Activated naive CD4-positive, alpha-beta T cell treated with anti-CD3 and anti-CD28 coated beads, Interleukin-2, amount 10 ng/mL, durations not matched to agents 7 days and 5 days (primary cell): ENCODE measurements around the gene INTS6.

Experiments used
- CTCF ChIA-PET: fragments of 350-600 bp; sonication (Branson Sonifier 250); formaldehyde crosslinking; loops from one replicate; lab custom pipeline; 2021; ENCODE audit warnings: antibody characterized with exemption; lab: Charles Lee
- DNase-seq: peaks from one replicate; pipeline ENCODE4 v3.0.0-alpha.2; 2020
- H3K27ac Mint-ChIP-seq: one replicate; pipeline ENCODE4 v1.8.0; 2021; ENCODE audit warnings: mild to moderate bottlenecking, moderate library complexity, mixed read lengths
- H3K27me3 Mint-ChIP-seq: one replicate; pipeline ENCODE4 v1.8.0; 2021; ENCODE audit warnings: mild to moderate bottlenecking, mixed read lengths
- H3K36me3 Mint-ChIP-seq: one replicate; pipeline ENCODE4 v1.8.0; 2021; ENCODE audit warnings: mixed read lengths
- H3K4me1 Mint-ChIP-seq: one replicate; pipeline ENCODE4 v1.8.0; 2021; ENCODE audit warnings: mixed read lengths
- H3K4me3 Mint-ChIP-seq: one replicate; pipeline ENCODE4 v1.8.0; 2021; ENCODE audit warnings: mild to moderate bottlenecking, moderate library complexity, mixed read lengths
- H3K9me3 Mint-ChIP-seq: one replicate; pipeline ENCODE4 v1.8.0; 2021; ENCODE audit warnings: mixed read lengths

INTS6 gene

GRCh38 chr13:51336746-51337145 is 116.1 kb downstream of the INTS6 start:
- Mint-ChIP-seq H3K36me3 (no peaks in the 10 kb centered on the region), H3K27me3 (peaks cover 4% of the 10 kb centered on the region), H3K27ac (no peak overlapping the region), H3K4me1 (peaks cover 11% of the 10 kb centered on the region), H3K9me3 (no peaks in the 10 kb centered on the region), H3K4me3 (no peak overlapping the region)
- no peak for DNase-seq
- CTCF ChIA-PET = interaction anchor here (1.2 kb wide), 1 partner anchor 15 kb away, joined by 3 read pairs; no protein-coding TSS in a partner anchor

- peaks cover 18% of the 10 kb centered on the region for H3K4me1 Mint-ChIP-seq
- H3K4me3 Mint-ChIP-seq = no peak overlapping the region
- no peak overlapping the region for H3K27ac Mint-ChIP-seq
- no peaks in the 10 kb centered on the region for H3K27me3 Mint-ChIP-seq
- no peaks in the 10 kb centered on the region for H3K36me3 Mint-ChIP-seq
- H3K9me3 Mint-ChIP-seq = no peaks in the 10 kb centered on the region
- DNase-seq = no peak
- CTCF ChIA-PET = interaction anchor here (1.3 to 1.6 kb wide), 3 partner anchors 10 to 209 kb away, joined by 4 to 5 read pairs (median 4); no protein-coding TSS in a partner anchor
Measured at GRCh38 chr13:51333826-51334225, 119.0 kb downstream of the INTS6 start.

- Mint-ChIP-seq H3K9me3 (no peaks in the 10 kb centered on the region), H3K27me3 (no peaks in the 10 kb centered on the region), H3K4me1 (peaks cover 18% of the 10 kb centered on the region), H3K4me3 (no peak overlapping the region), H3K36me3 (no peaks in the 10 kb centered on the region), H3K27ac (no peak overlapping the region)
- CTCF ChIA-PET = interaction anchor here (1.3 to 1.6 kb wide), 3 partner anchors 10 to 208 kb away, joined by 4 to 5 read pairs (median 4); no protein-coding TSS in a partner anchor
- DNase-seq = no peak
Measured at GRCh38 chr13:51333421-51333820, 119.4 kb downstream of the INTS6 start.

- CTCF ChIA-PET = interaction anchor here (1.3 to 1.6 kb wide), 3 partner anchors 9 to 207 kb away, joined by 4 to 5 read pairs (median 4); no protein-coding TSS in a partner anchor
- Mint-ChIP-seq H3K36me3 (no peaks in the 10 kb centered on the region), H3K9me3 (no peaks in the 10 kb centered on the region)
Measured at GRCh38 chr13:51332566-51333361, 120.1 kb downstream of the INTS6 start.

GRCh38 chr13:51331354-51331861 is 121.4 kb downstream of the INTS6 start:
- Mint-ChIP-seq H3K4me1 (peaks cover 18% of the 10 kb centered on the region), H3K4me3 (no peak overlapping the region), H3K27me3 (no peaks in the 10 kb centered on the region), H3K36me3 (no peaks in the 10 kb centered on the region), H3K27ac (no peak overlapping the region), H3K9me3 (no peaks in the 10 kb centered on the region)
- DNase-seq = no peak
- CTCF ChIA-PET = interaction anchor here (1.0 kb wide), 1 partner anchor 10 kb away, joined by 3 read pairs; no protein-coding TSS in a partner anchor

More at GRCh38 chr13:51332566-51333361, 120.1 kb downstream of the INTS6 start:
- peaks cover 18% of the 10 kb centered on the region for H3K4me1 Mint-ChIP-seq
- DNase-seq = no peak
- H3K27me3 Mint-ChIP-seq = no peaks in the 10 kb centered on the region
- H3K4me3 Mint-ChIP-seq = no peak overlapping the region
- no peak overlapping the region for H3K27ac Mint-ChIP-seq

- CTCF ChIA-PET = interaction anchor here (1.0 kb wide), 1 partner anchor 9 kb away, joined by 3 read pairs; no protein-coding TSS in a partner anchor
- H3K4me1 Mint-ChIP-seq = peaks cover 18% of the 10 kb centered on the region
- no peaks in the 10 kb centered on the region for H3K36me3 Mint-ChIP-seq
- H3K9me3 Mint-ChIP-seq = no peaks in the 10 kb centered on the region
- no peak overlapping the region for H3K4me3 Mint-ChIP-seq
- no peak overlapping the region for H3K27ac Mint-ChIP-seq
- no peaks in the 10 kb centered on the region for H3K27me3 Mint-ChIP-seq
- no peak for DNase-seq
Measured at GRCh38 chr13:51330791-51331190, 122.0 kb downstream of the INTS6 start.

GRCh38 chr13:51329606-51330005 is 123.2 kb downstream of the INTS6 start:
- Mint-ChIP-seq H3K4me3 (no peak overlapping the region), H3K27ac (no peak overlapping the region), H3K4me1 (peaks cover 18% of the 10 kb centered on the region), H3K9me3 (no peaks in the 10 kb centered on the region), H3K36me3 (no peaks in the 10 kb centered on the region), H3K27me3 (no peaks in the 10 kb centered on the region)
- CTCF ChIA-PET = interaction anchor here (0.9 to 1.2 kb wide), 2 partner anchors 43 to 468 kb away, joined by 3 read pairs; no protein-coding TSS in a partner anchor
- no peak for DNase-seq

GRCh38 chr13:51328488-51328887 is 124.3 kb downstream of the INTS6 start:
- Mint-ChIP-seq H3K9me3 (no peaks in the 10 kb centered on the region), H3K36me3 (no peaks in the 10 kb centered on the region), H3K27me3 (no peaks in the 10 kb centered on the region), H3K4me3 (no peak overlapping the region), H3K4me1 (peaks cover 18% of the 10 kb centered on the region), H3K27ac (no peak overlapping the region)
- no peak for DNase-seq
- CTCF ChIA-PET = interaction anchor here (1.2 kb wide), 1 partner anchor 42 kb away, joined by 3 read pairs; no protein-coding TSS in a partner anchor

- CTCF ChIA-PET = no interaction called here
- no peak overlapping the region for H3K4me3 Mint-ChIP-seq
- no peaks in the 10 kb centered on the region for H3K27me3 Mint-ChIP-seq
- no peak overlapping the region for H3K27ac Mint-ChIP-seq
- no peak for DNase-seq
- H3K4me1 Mint-ChIP-seq = peaks cover 15% of the 10 kb centered on the region
- no peaks in the 10 kb centered on the region for H3K36me3 Mint-ChIP-seq
- H3K9me3 Mint-ChIP-seq = no peaks in the 10 kb centered on the region
Measured at GRCh38 chr13:51327961-51328360, 124.9 kb downstream of the INTS6 start.

- DNase-seq = no peak
- peaks cover 11% of the 10 kb centered on the region for H3K4me1 Mint-ChIP-seq
- no peak overlapping the region for H3K4me3 Mint-ChIP-seq
- CTCF ChIA-PET = interaction anchor here (0.7 kb wide), 1 partner anchor 484 kb away, joined by 3 read pairs; no protein-coding TSS in a partner anchor
- H3K27ac Mint-ChIP-seq = no peak overlapping the region
- H3K9me3 Mint-ChIP-seq = no peaks in the 10 kb centered on the region
- no peaks in the 10 kb centered on the region for H3K27me3 Mint-ChIP-seq
- no peaks in the 10 kb centered on the region for H3K36me3 Mint-ChIP-seq
Measured at GRCh38 chr13:51326777-51327176, 126.1 kb downstream of the INTS6 start.

- Mint-ChIP-seq H3K36me3 (no peaks in the 10 kb centered on the region), H3K9me3 (no peaks in the 10 kb centered on the region), H3K27me3 (no peaks in the 10 kb centered on the region), H3K4me1 (peaks cover 4% of the 10 kb centered on the region), H3K27ac (no peak overlapping the region), H3K4me3 (no peak overlapping the region)
- DNase-seq = no peak
- CTCF ChIA-PET = no interaction called here
Measured at GRCh38 chr13:51325837-51326236, 127.0 kb downstream of the INTS6 start.

- H3K36me3 Mint-ChIP-seq = no peaks in the 10 kb centered on the region
- H3K4me1 Mint-ChIP-seq = no peaks in the 10 kb centered on the region
- H3K27me3 Mint-ChIP-seq = no peaks in the 10 kb centered on the region
- no peak overlapping the region for H3K27ac Mint-ChIP-seq
- H3K4me3 Mint-ChIP-seq = no peak overlapping the region
- DNase-seq = no peak
- CTCF ChIA-PET = no interaction called here
- H3K9me3 Mint-ChIP-seq = no peaks in the 10 kb centered on the region
Measured at GRCh38 chr13:51324714-51325420, 128.0 kb downstream of the INTS6 start.

- H3K9me3 Mint-ChIP-seq = no peaks in the 10 kb centered on the region
- H3K4me3 Mint-ChIP-seq = no peak overlapping the region
- H3K36me3 Mint-ChIP-seq = no peaks in the 10 kb centered on the region
- CTCF ChIA-PET = interaction anchor here (1.3 kb wide), 1 partner anchor 9 kb away, joined by 4 read pairs; no protein-coding TSS in a partner anchor
- H3K27ac Mint-ChIP-seq = no peak overlapping the region
- no peak for DNase-seq
- no peaks in the 10 kb centered on the region for H3K4me1 Mint-ChIP-seq
- no peaks in the 10 kb centered on the region for H3K27me3 Mint-ChIP-seq
Measured at GRCh38 chr13:51323824-51324511, 128.9 kb downstream of the INTS6 start.
